ENCODE results near the gene GRIN2D. TPM values are rescaled to one million over a fixed set of nuclear protein-coding genes. Genes with fewer than 3 reads are reported as not detected.

The GRIN2D gene
- total RNA-seq, 4 donors from 2014 or later: 0.08 to 0.62 (median 0.47) TPM; not detected in 1

- no peak for TF ChIP-seq CTCF (IDR thresholded peaks at IDR 0.05)
- TF ChIP-seq POLR2AphosphoS5 (IDR thresholded peaks at IDR 0.05): peak; percentile 21
- TF ChIP-seq POLR2A (IDR thresholded peaks at IDR 0.05): peak; percentile 48 to 51
- 0 to 3% methylated on average over 3 to 16 of the region's 59 CpGs for WGBS, 2 donors (ENCODE audit: low coverage in 1 of 2)
- H3K27me3 ChIP-seq: no peaks in the 10 kb centered on the region
These were observed 29.5 kb upstream of the GRIN2D start, which contains the start of the genes SYNGR4 and TMEM143 for GRCh38 chr19:48363810-48364597. TSS of gene SYNGR4 (plus strand) at chr19:48364367. CDS start at chr19:48365843, 1,476 bp downstream. TSS of gene TMEM143 (minus strand) at chr19:48363940. CDS start at chr19:48363920, 20 bp downstream.

GRCh38 chr19:48364598-48365348, 28.7 kb upstream of the GRIN2D start:
- H3K36me3 ChIP-seq: peaks cover 0 to 6% of the 10 kb centered on the region in 2 donors
- no peaks in the 10 kb centered on the region for H3K9me3 ChIP-seq
- no peak for ATAC-seq
- 61 to 83% methylated on average over 1 to 9 of the region's 10 CpGs for WGBS, 2 donors (ENCODE audit: low coverage in 1 of 2)
- peaks cover 0 to 19% (median 5%) of the 10 kb centered on the region in 3 donors for H3K4me1 ChIP-seq
- TF ChIP-seq POLR2AphosphoS5 (IDR thresholded peaks at IDR 0.05): no peak
- TF ChIP-seq EP300 (IDR thresholded peaks at IDR 0.05): no peak
- TF ChIP-seq POLR2A (IDR thresholded peaks at IDR 0.05): no peak
- TF ChIP-seq CTCF (IDR thresholded peaks at IDR 0.05): no peak
- peak overlapping the region in 1 of 2 donors; percentile 72 for H3K4me3 ChIP-seq
- peak overlapping the region in 3 of 4 donors; percentile 91 to 96 (median 96) for H3K27ac ChIP-seq
- H3K27me3 ChIP-seq: no peaks in the 10 kb centered on the region

More at GRCh38 chr19:48363810-48364597, 29.5 kb upstream of the GRIN2D start, which contains the start of the genes SYNGR4 and TMEM143:
- peak within 1 kb of the TSS; percentile 56 to 72 for H3K4me3 ChIP-seq
- no peaks in the 10 kb centered on the region for H3K9me3 ChIP-seq
- peaks cover 0 to 19% (median 5%) of the 10 kb centered on the region in 3 donors for H3K4me1 ChIP-seq
- H3K27ac ChIP-seq: peak within 1 kb of the TSS; percentile 91 to 96 (median 96)
- ATAC-seq: peak; percentile 94
- H3K36me3 ChIP-seq: peaks cover 0 to 11% of the 10 kb centered on the region in 2 donors

- no peak overlapping the region for H3K4me3 ChIP-seq
- H3K27me3 ChIP-seq: no peaks in the 10 kb centered on the region
- H3K36me3 ChIP-seq: no peaks in the 10 kb centered on the region
- no peak for ATAC-seq
- H3K4me1 ChIP-seq: peaks cover 0 to 19% (median 5%) of the 10 kb centered on the region in 3 donors
- no peaks in the 10 kb centered on the region for H3K9me3 ChIP-seq
- TF ChIP-seq CTCF (IDR thresholded peaks at IDR 0.05) (no peak), EP300 (IDR thresholded peaks at IDR 0.05) (no peak), POLR2A (IDR thresholded peaks at IDR 0.05) (no peak), POLR2AphosphoS5 (IDR thresholded peaks at IDR 0.05) (no peak)
- H3K27ac ChIP-seq: no peak overlapping the region
- no CpG with 5 or more reads among the region's 11 CpGs for WGBS, 2 donors (ENCODE audit: low coverage in 1 of 2)
These were observed 27.9 kb upstream of the GRIN2D start for GRCh38 chr19:48365602-48366001.

GRCh38 chr19:48367855-48368254, 25.6 kb upstream of the GRIN2D start:
- Histone ChIP-seq H3K9me3 (no peaks in the 10 kb centered on the region), H3K27ac (no peak overlapping the region), H3K4me3 (no peak overlapping the region), H3K27me3 (no peaks in the 10 kb centered on the region), H3K36me3 (no peaks in the 10 kb centered on the region), H3K4me1 (peaks cover 0 to 14% (median 5%) of the 10 kb centered on the region in 3 donors)
- WGBS, 2 donors (ENCODE audit: low coverage in 1 of 2): 47 to 70% methylated on average over 3 of the region's 5 CpGs
- no peak for TF ChIP-seq CTCF (IDR thresholded peaks at IDR 0.05)
- no peak for TF ChIP-seq POLR2AphosphoS5 (IDR thresholded peaks at IDR 0.05)
- TF ChIP-seq POLR2A (IDR thresholded peaks at IDR 0.05): no peak
- no peak for TF ChIP-seq EP300 (IDR thresholded peaks at IDR 0.05)
- ATAC-seq: no peak

Data from gastroesophageal sphincter (tissue), 4 donors.